IMR-90 (cell line): ENCODE measurements around the gene SHCBP1L. TPM values are rescaled to one million over a fixed set of nuclear protein-coding genes. Genes with fewer than 3 reads are reported as not detected.

Source experiments
- ATAC-seq: fragments of 200-7000 bp; cut with Tn5 transposase; 2 replicates; pipeline ENCODE4 v1.9.1; 2020; ENCODE audit warnings: low read depth, mild to moderate bottlenecking, moderate library complexity
- BruUV-seq: library from RNA; stranded (reverse); fragments of 400-500 nt; replicated peaks from 2 replicates; lab custom pipeline; 2021; lab: Mats Ljungman, UMichigan
- CTCF ChIA-PET: fragments of 300-600 bp; formaldehyde crosslinking; extraction: SDS; loops from one replicate; lab custom pipeline; 2021; ENCODE audit warnings: antibody characterized with exemption; lab: Yijun Ruan, JAX
- POLR2A ChIA-PET: fragments of 300-600 bp; sonication (Branson Sonifier 250); formaldehyde crosslinking; loops from one replicate; lab custom pipeline; 2022; ENCODE audit warnings: antibody characterized with exemption; ENCODE audit not compliant: unreplicated experiment; lab: Charles Lee
- DNase-seq: peaks from one replicate; pipeline ENCODE4 v3.0.0; 2013
- H2AFZ ChIP-seq: replicated peaks from 2 replicates; pipeline ENCODE3; 2013; ENCODE audit warnings: low read length, mild to moderate bottlenecking; ENCODE audit not compliant: poor library complexity
- H2AK5ac ChIP-seq: 2 replicates; pipeline ENCODE4 v1.6.1; 2013; ENCODE audit warnings: low read depth, low read length, inconsistent platforms
- H2AK9ac ChIP-seq: replicated peaks from 2 replicates; pipeline ENCODE3; 2013; ENCODE audit warnings: mild to moderate bottlenecking, low read depth, low read length, moderate library complexity; ENCODE audit not compliant: poor library complexity
- H2BK120ac ChIP-seq: 2 replicates; pipeline ENCODE4 v1.6.1; 2013; ENCODE audit warnings: low read depth, low read length, inconsistent platforms
- H2BK15ac ChIP-seq: 3 replicates; pipeline ENCODE4 v1.6.1; 2013; ENCODE audit warnings: low read depth, low read length, inconsistent platforms
- H2BK20ac ChIP-seq: 2 replicates; pipeline ENCODE4 v1.6.1; 2013; ENCODE audit warnings: low read depth, mild to moderate bottlenecking, inconsistent platforms, low read length, moderate library complexity
- H2BK5ac ChIP-seq: 2 replicates; pipeline ENCODE4 v1.6.1; 2013; ENCODE audit warnings: mild to moderate bottlenecking, low read depth, low read length, inconsistent platforms; ENCODE audit not compliant: poor library complexity, severe bottlenecking
- H3K14ac ChIP-seq: replicated peaks from 2 replicates; pipeline ENCODE4 v1.6.1; 2013; ENCODE audit warnings: low read depth, low read length, inconsistent platforms
- H3K18ac ChIP-seq: 2 replicates; pipeline ENCODE4 v1.6.1; 2013; ENCODE audit warnings: low read depth, low read length, control low read depth
- H3K23ac ChIP-seq: 2 replicates; pipeline ENCODE4 v1.6.1; 2013; ENCODE audit warnings: low read depth, low read length, inconsistent platforms
- H3K27ac ChIP-seq: 2 replicates; pipeline ENCODE4 v1.5.1; 2013; ENCODE audit warnings: mild to moderate bottlenecking, control low read depth, low read length; ENCODE audit not compliant: insufficient read depth
- H3K27me3 ChIP-seq: 2 replicates; pipeline ENCODE4 v1.6.1; 2013; ENCODE audit warnings: low read length; ENCODE audit not compliant: control insufficient read depth, insufficient read depth
- H3K36me3 ChIP-seq: 2 replicates; pipeline ENCODE4 v1.6.1; 2013; ENCODE audit warnings: low read length, mixed read lengths; ENCODE audit not compliant: control insufficient read depth, insufficient read depth
- H3K4ac ChIP-seq: 2 replicates; pipeline ENCODE4 v1.6.1; 2013; ENCODE audit warnings: low read depth, low read length, inconsistent platforms
- H3K4me1 ChIP-seq: 2 replicates; pipeline ENCODE4 v1.6.1; 2013; ENCODE audit warnings: low read length, mixed read lengths; ENCODE audit not compliant: control insufficient read depth, insufficient read depth
- H3K4me2 ChIP-seq: 2 replicates; pipeline ENCODE4 v1.6.1; 2013; ENCODE audit warnings: low read depth, mild to moderate bottlenecking, control low read depth, low read length, moderate library complexity
- H3K4me3 ChIP-seq: 2 replicates; pipeline ENCODE4 v1.5.1; 2013; ENCODE audit warnings: low read depth, mild to moderate bottlenecking, control low read depth, low read length, moderate library complexity; ENCODE audit not compliant: insufficient read depth
- H3K56ac ChIP-seq: 2 replicates; pipeline ENCODE4 v1.6.1; 2013; ENCODE audit warnings: low read length, inconsistent platforms; ENCODE audit not compliant: insufficient read depth; ENCODE audit errors: extremely low read depth
- H3K79me1 ChIP-seq, 2 experiments: 2 replicates each; pipeline ENCODE4 v1.6.1; 2013; ENCODE audit warnings: low read length in 2 of 2, inconsistent platforms in 1 of 2, low read depth in 1 of 2
- H3K9ac ChIP-seq: 2 replicates; pipeline ENCODE4 v1.6.1; 2013; ENCODE audit warnings: low read depth, low read length, control low read depth
- H3K9me1 ChIP-seq: 2 replicates; pipeline ENCODE4 v1.6.1; 2013; ENCODE audit warnings: low read length, inconsistent platforms; ENCODE audit not compliant: insufficient read depth
- H3K9me3 ChIP-seq: 2 replicates; pipeline ENCODE4 v1.6.1; 2013; ENCODE audit warnings: low read length; ENCODE audit not compliant: control insufficient read depth, insufficient read depth
- H4K20me1 ChIP-seq: 2 replicates; pipeline ENCODE4 v1.6.1; 2013; ENCODE audit warnings: low read length, inconsistent platforms; ENCODE audit not compliant: insufficient read depth
- H4K5ac ChIP-seq: 2 replicates; pipeline ENCODE4 v1.6.1; 2013; ENCODE audit warnings: mild to moderate bottlenecking, low read depth, low read length, control low read depth
- H4K8ac ChIP-seq, 2 experiments: 2 replicates each; pipeline ENCODE4 v1.6.1; 2013; ENCODE audit warnings: low read depth in 2 of 2, low read length in 2 of 2, control low read depth in 1 of 2, inconsistent platforms in 1 of 2
- H4K91ac ChIP-seq: 2 replicates; pipeline ENCODE4 v1.6.1; 2013; ENCODE audit warnings: low read depth, low read length, inconsistent platforms; ENCODE audit not compliant: insufficient read depth
- BHLHE40 ChIP-seq: fragments of 150-350 bp; IDR thresholded peaks from 2 replicates; pipeline ENCODE4 v1.6.1; 2016; ENCODE audit warnings: mild to moderate bottlenecking, low read depth, low read length
- CEBPB ChIP-seq: IDR thresholded peaks from 2 replicates; pipeline ENCODE4 v1.6.1; 2012; ENCODE audit warnings: low read depth, low read length, improper control_type of control experiment
- CHD1 ChIP-seq: IDR thresholded peaks from 2 replicates; pipeline ENCODE4 v1.6.1; 2012; ENCODE audit warnings: low read depth, low read length, improper control_type of control experiment
- CTCF ChIP-seq: conservative IDR thresholded peaks from 2 replicates; pipeline ENCODE4 v1.5.1; 2012; ENCODE audit warnings: mild to moderate bottlenecking, low read depth, low read length, improper control_type of control experiment
- ELK1 ChIP-seq: fragments of 150-350 bp; IDR thresholded peaks from 2 replicates; pipeline ENCODE4 v1.6.1; 2016; ENCODE audit warnings: low read depth, mild to moderate bottlenecking, low read length, moderate library complexity, borderline replicate concordance
- FOS ChIP-seq: fragments of 150-350 bp; IDR thresholded peaks from 2 replicates; pipeline ENCODE4 v1.6.1; 2016; ENCODE audit warnings: low read depth, low read length
- MAFK ChIP-seq: IDR thresholded peaks from 2 replicates; pipeline ENCODE4 v1.6.1; 2012; ENCODE audit warnings: low read depth, low read length, improper control_type of control experiment
- MAZ ChIP-seq: IDR thresholded peaks from 2 replicates; pipeline ENCODE4 v1.6.1; 2012; ENCODE audit warnings: low read depth, mild to moderate bottlenecking, low read length, improper control_type of control experiment, moderate library complexity, borderline replicate concordance
- MXI1 ChIP-seq: IDR thresholded peaks from 2 replicates; pipeline ENCODE4 v1.6.1; 2012; ENCODE audit warnings: low read depth, mild to moderate bottlenecking, low read length, moderate library complexity, borderline replicate concordance
- NFE2L2 ChIP-seq: fragments of 150-350 bp; IDR thresholded peaks from 2 replicates; pipeline ENCODE4 v1.6.1; 2016; ENCODE audit warnings: low read depth, mild to moderate bottlenecking, low read length
- POLR2A ChIP-seq: IDR thresholded peaks from 2 replicates; pipeline ENCODE4 v1.6.1; 2012; ENCODE audit warnings: mild to moderate bottlenecking, low read depth, low read length
- RAD21 ChIP-seq: IDR thresholded peaks from 2 replicates; pipeline ENCODE4 v1.6.1; 2012; ENCODE audit warnings: low read length, improper control_type of control experiment
- RCOR1 ChIP-seq: IDR thresholded peaks from 2 replicates; pipeline ENCODE4 v1.6.1; 2012; ENCODE audit warnings: mild to moderate bottlenecking, low read length, improper control_type of control experiment; ENCODE audit not compliant: insufficient replicate concordance
- RFX5 ChIP-seq: IDR thresholded peaks from 2 replicates; pipeline ENCODE4 v1.8.0; 2012; ENCODE audit warnings: low read depth, mild to moderate bottlenecking, low read length, moderate library complexity
- SMC3 ChIP-seq: fragments of 150-350 bp; IDR thresholded peaks from 2 replicates; pipeline ENCODE4 v1.6.1; 2016; ENCODE audit warnings: low read depth, mild to moderate bottlenecking, antibody characterized with exemption, low read length, moderate library complexity
- WGBS, 2 experiments: methylation state at CpG; one replicate each; pipeline versions ENCODE4 v1.1.5 to v1.1.7; 2013; ENCODE audit warnings: missing lambda C conversion rate in 2 of 2; ENCODE audit not compliant: insufficient read length in 1 of 2; ENCODE audit errors: extremely low coverage in 2 of 2; 5-methylcytosine and 5-hydroxymethylcytosine counted together
- dilution Hi-C: fragments of 300-500 bp; cut with HindIII; formaldehyde crosslinking; loops from one replicate; pipeline ENCODE4 v1.14.3; 2018; ENCODE audit warnings: low sequenced_read_pairs; ENCODE audit not compliant: unreplicated experiment
- in situ Hi-C: fragments of 300-500 bp; cut with MboI; formaldehyde crosslinking; loops from 3 replicates; pipeline ENCODE4 v1.14.3; 2019; ENCODE audit warnings: low sequenced_read_pairs, inconsistent platforms, mixed read lengths
- intact Hi-C: fragments of 100-400 bp; cut with micrococcal nuclease; formaldehyde crosslinking; loops from 2 replicates; pipeline ENCODE4 v1.10.0; 2022
- polyA plus RNA-seq, 3 experiments: library from polyadenylated mRNA; depleted of rRNA; stranded (reverse); fragments of >200 nt; gene quantifications; 2 replicates each; pipeline ENCODE4 v1.2.3, GENCODE V29; 2012; ENCODE audit warnings: low replicate concordance in 1 of 3
- total RNA-seq: library from RNA; depleted of rRNA; stranded (reverse); fragments of >200 nt; gene quantifications from 2 replicates; pipeline ENCODE4 v1.2.3, GENCODE V29; 2012
- TF ChIP-seq, protein P1 (sequence below): fragments of 150-350 bp; IDR thresholded peaks from 2 replicates; pipeline ENCODE4 v1.6.1; 2017; ENCODE audit warnings: mild to moderate bottlenecking, antibody characterized with exemption, low read length, low read depth

The SHCBP1L gene
- total and polyA plus RNA-seq, 2 of the 4 experiments (the other 2 are of a cell fraction): not detected

DNA sequence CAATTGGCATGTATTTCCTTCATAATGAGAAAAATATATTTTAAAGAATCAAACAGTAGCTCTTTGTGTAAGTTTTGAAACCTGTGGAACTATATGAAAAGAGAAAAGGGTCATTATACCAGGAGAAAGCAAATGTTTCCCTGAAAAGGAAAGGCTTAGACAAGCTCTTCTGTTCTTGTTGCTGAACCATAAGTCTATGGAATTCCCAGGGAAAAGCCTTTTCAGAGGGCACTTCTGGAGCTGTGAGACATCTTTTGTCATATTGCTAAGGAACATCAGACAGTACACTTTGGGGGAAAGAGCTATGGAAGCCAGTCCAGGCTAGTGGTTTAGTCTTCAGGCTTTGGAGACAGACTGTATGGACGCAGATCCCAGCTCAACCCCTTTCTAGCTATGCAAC is 12.1 kb upstream of the SHCBP1L start:
- Histone ChIP-seq H3K23ac (no peak overlapping the region), H3K4me1 (peaks cover 2% of the 10 kb centered on the region; the same call in 1 of the 2 replicates), H3K9ac (no peak overlapping the region), H3K9me3 (no peaks in the 10 kb centered on the region), H4K20me1 (no peaks in the 10 kb centered on the region), H4K91ac (no peak overlapping the region), H2BK20ac (no peak overlapping the region), H3K36me3 (no peaks in the 10 kb centered on the region), H2BK120ac (peak overlapping the region; percentile 3; the same call in 1 of the 2 replicates), H3K9me1 (no peaks in the 10 kb centered on the region), H3K4me3 (no peak overlapping the region), H3K4me2 (no peak overlapping the region), H4K5ac (no peak overlapping the region), H3K27me3 (no peaks in the 10 kb centered on the region), H3K18ac (peak overlapping the region; percentile 45; the same call in 1 of the 2 replicates), H3K27ac (no peak overlapping the region), H2AK5ac (no peak overlapping the region), H3K79me1 (no peaks in the 10 kb centered on the region), H2AFZ (no peak overlapping the region), H2BK5ac (no peak overlapping the region), H3K4ac (no peak overlapping the region; the same call in 1 of the 2 replicates), H4K8ac (peak overlapping the region in 1 of 2 experiments; percentile 7; a peak in 1 of 4 replicates), H2AK9ac (no peak overlapping the region), H2BK15ac (no peak overlapping the region), H3K56ac (no peak overlapping the region), H3K14ac (0 out of 2 replicates have a peak overlapping the region, but pooled peaks have one; percentile 31)
- no peak for TF ChIP-seq RAD21
- no peak for TF ChIP-seq NFE2L2
- no peak for TF ChIP-seq MXI1
- no peak for TF ChIP-seq CTCF
- no peak for TF ChIP-seq MAFK
- TF ChIP-seq RFX5: no peak
- TF ChIP-seq, protein P1, sequence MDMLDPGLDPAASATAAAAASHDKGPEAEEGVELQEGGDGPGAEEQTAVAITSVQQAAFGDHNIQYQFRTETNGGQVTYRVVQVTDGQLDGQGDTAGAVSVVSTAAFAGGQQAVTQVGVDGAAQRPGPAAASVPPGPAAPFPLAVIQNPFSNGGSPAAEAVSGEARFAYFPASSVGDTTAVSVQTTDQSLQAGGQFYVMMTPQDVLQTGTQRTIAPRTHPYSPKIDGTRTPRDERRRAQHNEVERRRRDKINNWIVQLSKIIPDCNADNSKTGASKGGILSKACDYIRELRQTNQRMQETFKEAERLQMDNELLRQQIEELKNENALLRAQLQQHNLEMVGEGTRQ: no peak
- no peak for TF ChIP-seq CHD1
- no peak for TF ChIP-seq SMC3
- TF ChIP-seq RCOR1: no peak
- TF ChIP-seq CEBPB: no peak
- no peak for TF ChIP-seq MAZ
- TF ChIP-seq BHLHE40: no peak
- TF ChIP-seq FOS: no peak
- no peak for TF ChIP-seq POLR2A
- no peak for TF ChIP-seq ELK1
- no CpG with 5 or more reads among the region's 1 CpG for WGBS, 2 experiments
- DNase-seq (no peak), ATAC-seq (no peak)
- no TSS peak for BruUV-seq
- in situ Hi-C loops: loop anchor here (25.0 kb wide), 2 partner anchors 147 to 272 kb away; no protein-coding TSS in a partner anchor
- CTCF ChIA-PET: interaction anchor here (0.6 to 1.6 kb wide), 4 partner anchors 122 to 316 kb away, joined by 3 to 6 read pairs (median 4); no protein-coding TSS in a partner anchor
- intact Hi-C loops: no loop called here
- dilution Hi-C loops: no loop called here
- POLR2A ChIA-PET: interaction anchor here (0.5 kb wide), 1 partner anchor 278 kb away, joined by 8 read pairs; no protein-coding TSS in a partner anchor
